CD14-positive monocyte (primary cell): ENCODE measurements around the gene TVP23C. TPM values are rescaled to one million over a fixed set of nuclear protein-coding genes. Genes with fewer than 3 reads are reported as not detected.

ENCODE experiments used
- DNase-seq, 3 donors: peaks; one replicate each; pipeline ENCODE4 v3.0.0-alpha.2; 2011 to 2022
- H2AFZ ChIP-seq: 2 replicates; pipeline ENCODE4 v1.6.0; 2012; ENCODE audit warnings: mild to moderate bottlenecking, low read depth, low read length, inconsistent platforms; ENCODE audit not compliant: insufficient read depth, poor library complexity, severe bottlenecking
- H3K27ac ChIP-seq, 2 donors: 1 replicate in 1 of 2; 2 replicates in 1 of 2; pipeline ENCODE4 v1.5.1; 2012 to 2013; ENCODE audit warnings: low read length in 2 of 2, control low read depth in 1 of 2, inconsistent platforms in 1 of 2, low read depth in 1 of 2, mild to moderate bottlenecking in 1 of 2
- H3K27me3 ChIP-seq, 2 donors: one replicate each; pipeline versions ENCODE4 v1.6.0 to v1.6.1; 2011 to 2013; ENCODE audit warnings: low read length in 2 of 2; ENCODE audit not compliant: control insufficient read depth in 2 of 2, insufficient read depth in 2 of 2
- H3K36me3 ChIP-seq, 2 donors: replicated peaks in 1 of 2; 1 replicate in 1 of 2; 2 replicates in 1 of 2; pipeline versions ENCODE4 v1.5.1 to v1.6.1; 2012 to 2013; ENCODE audit warnings: low read length in 2 of 2, control low read depth in 1 of 2, inconsistent platforms in 1 of 2, mild to moderate bottlenecking in 1 of 2; ENCODE audit not compliant: insufficient read depth in 2 of 2, control insufficient read depth in 1 of 2
- H3K4me1 ChIP-seq, 2 donors: 1 replicate in 1 of 2; 2 replicates in 1 of 2; pipeline versions ENCODE4 v1.5.1 to v1.6.1; 2012 to 2013; ENCODE audit warnings: low read length in 2 of 2, control low read depth in 1 of 2, inconsistent platforms in 1 of 2, mild to moderate bottlenecking in 1 of 2, moderate library complexity in 1 of 2; ENCODE audit not compliant: insufficient read depth in 2 of 2, control insufficient read depth in 1 of 2
- H3K4me2 ChIP-seq: replicated peaks from 2 replicates; pipeline ENCODE3; 2012; ENCODE audit warnings: low read length, moderate library complexity, mild to moderate bottlenecking; ENCODE audit not compliant: poor library complexity, severe bottlenecking; ENCODE audit errors: extremely low read depth
- H3K4me3 ChIP-seq, 3 experiments: fragments of 200-600 bp in 1 of 3; sonication (generic) in 1 of 3; replicated peaks in 1 of 3; 1 replicate in 2 of 3; 2 replicates in 1 of 3; pipeline ENCODE4 v1.5.1; 2011 to 2013; ENCODE audit warnings: low read length in 3 of 3, mild to moderate bottlenecking in 3 of 3, control low read depth in 2 of 3, low read depth in 2 of 3, inconsistent platforms in 1 of 3, moderate library complexity in 1 of 3
- H3K79me2 ChIP-seq: 2 replicates; pipeline ENCODE4 v1.6.0; 2012; ENCODE audit warnings: mild to moderate bottlenecking, control low read depth, inconsistent platforms, low read length, moderate library complexity; ENCODE audit not compliant: insufficient read depth
- H3K9ac ChIP-seq: 2 replicates; pipeline ENCODE4 v1.6.0; 2017; ENCODE audit warnings: low read length, mild to moderate bottlenecking; ENCODE audit not compliant: insufficient read depth, poor library complexity, severe bottlenecking
- H3K9me3 ChIP-seq, 2 donors: replicated peaks in 1 of 2; 1 replicate in 1 of 2; 2 replicates in 1 of 2; pipeline versions ENCODE4 v1.5.1 to v1.6.1; 2012 to 2013; ENCODE audit warnings: low read length in 2 of 2, control low read depth in 1 of 2; ENCODE audit not compliant: control insufficient read depth in 1 of 2, insufficient read depth in 1 of 2
- H4K20me1 ChIP-seq: 2 replicates; pipeline ENCODE4 v1.6.0; 2012; ENCODE audit warnings: mild to moderate bottlenecking, low read length, control low read depth, moderate library complexity; ENCODE audit not compliant: insufficient read depth
- H3K27ac Mint-ChIP-seq, 7 donors: one replicate each; pipeline ENCODE4 v1.8.0; 2020; ENCODE audit warnings: mild to moderate bottlenecking in 7 of 7, mixed read lengths in 7 of 7, moderate library complexity in 6 of 7, inconsistent platforms in 2 of 7
- H3K27me3 Mint-ChIP-seq, 3 donors: one replicate each; pipeline ENCODE4 v1.8.0; 2021 to 2022; ENCODE audit warnings: low read depth in 3 of 3, mild to moderate bottlenecking in 3 of 3, mixed read lengths in 3 of 3, moderate library complexity in 3 of 3, inconsistent platforms in 1 of 3
- H3K36me3 Mint-ChIP-seq, 2 donors: one replicate each; pipeline ENCODE4 v1.8.0; 2020; ENCODE audit warnings: mixed read lengths in 2 of 2, inconsistent platforms in 1 of 2, mild to moderate bottlenecking in 1 of 2
- H3K4me1 Mint-ChIP-seq: one replicate; pipeline ENCODE4 v1.8.0; 2020; ENCODE audit warnings: mild to moderate bottlenecking, mixed read lengths
- H3K4me3 Mint-ChIP-seq, 2 donors: one replicate each; pipeline ENCODE4 v1.8.0; 2020; ENCODE audit warnings: mild to moderate bottlenecking in 2 of 2, mixed read lengths in 2 of 2, moderate library complexity in 1 of 2
- H3K9me3 Mint-ChIP-seq, 7 donors: one replicate each; pipeline ENCODE4 v1.8.0; 2020 to 2022; ENCODE audit warnings: mixed read lengths in 7 of 7, mild to moderate bottlenecking in 6 of 7, moderate library complexity in 6 of 7, inconsistent platforms in 2 of 7
- WGBS: methylation state at CpG from one replicate; pipeline ENCODE4 v1.1.5; 2013; ENCODE audit warnings: missing lambda C conversion rate; ENCODE audit not compliant: insufficient coverage; 5-methylcytosine and 5-hydroxymethylcytosine counted together
- intact Hi-C, 2 donors: fragments of 100-400 bp; cut with micrococcal nuclease; formaldehyde crosslinking; loops; one replicate each; pipeline versions ENCODE4 v1.15.0 to v1.15.1; 2023
- polyA plus RNA-seq, 3 donors: library from polyadenylated mRNA; depleted of rRNA in 1 of 3; unstranded in 2 of 3; stranded (reverse) in 1 of 3; fragments of 300-500 nt in 2 of 3; fragments of >200 nt in 1 of 3; fragmentation: Illumina TruSeq in 2 of 3; gene quantifications; 1 replicate in 2 of 3; 2 replicates in 1 of 3; pipeline ENCODE4 v1.2.3, GENCODE V29; 2012 to 2021
- TF ChIP-seq, protein P1 (sequence below): fragments of 200-600 bp; IDR thresholded peaks from one replicate; pipeline ENCODE4 v1.8.0; 2022; ENCODE audit warnings: antibody characterized with exemption, mild to moderate bottlenecking

The TVP23C gene
- polyA plus RNA-seq, 3 donors = 0.88 to 3.3 (median 1.4) TPM

DNA sequence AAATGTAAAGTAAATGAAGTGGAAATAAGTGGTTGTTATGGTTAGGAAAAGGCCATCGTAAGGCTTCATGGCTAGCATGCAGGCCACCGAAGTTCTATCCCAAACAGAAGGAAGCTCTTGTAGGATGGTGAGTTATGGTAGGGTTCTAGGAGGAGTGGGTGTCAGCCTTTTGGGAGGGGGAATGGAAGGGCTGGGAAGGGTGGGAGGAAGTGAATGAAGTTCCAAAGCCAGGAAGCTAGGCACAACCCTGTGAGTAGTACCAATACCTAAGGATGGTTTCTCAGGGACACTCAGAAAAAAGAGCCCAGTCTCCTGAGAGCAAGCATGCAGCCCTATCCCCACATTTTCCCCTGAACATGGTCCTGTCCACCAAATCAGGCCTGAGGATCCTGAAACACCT lies 59.6 kb downstream of the TVP23C start:
- no peak overlapping the region for H3K4me3 ChIP-seq
- TF ChIP-seq, protein P1, sequence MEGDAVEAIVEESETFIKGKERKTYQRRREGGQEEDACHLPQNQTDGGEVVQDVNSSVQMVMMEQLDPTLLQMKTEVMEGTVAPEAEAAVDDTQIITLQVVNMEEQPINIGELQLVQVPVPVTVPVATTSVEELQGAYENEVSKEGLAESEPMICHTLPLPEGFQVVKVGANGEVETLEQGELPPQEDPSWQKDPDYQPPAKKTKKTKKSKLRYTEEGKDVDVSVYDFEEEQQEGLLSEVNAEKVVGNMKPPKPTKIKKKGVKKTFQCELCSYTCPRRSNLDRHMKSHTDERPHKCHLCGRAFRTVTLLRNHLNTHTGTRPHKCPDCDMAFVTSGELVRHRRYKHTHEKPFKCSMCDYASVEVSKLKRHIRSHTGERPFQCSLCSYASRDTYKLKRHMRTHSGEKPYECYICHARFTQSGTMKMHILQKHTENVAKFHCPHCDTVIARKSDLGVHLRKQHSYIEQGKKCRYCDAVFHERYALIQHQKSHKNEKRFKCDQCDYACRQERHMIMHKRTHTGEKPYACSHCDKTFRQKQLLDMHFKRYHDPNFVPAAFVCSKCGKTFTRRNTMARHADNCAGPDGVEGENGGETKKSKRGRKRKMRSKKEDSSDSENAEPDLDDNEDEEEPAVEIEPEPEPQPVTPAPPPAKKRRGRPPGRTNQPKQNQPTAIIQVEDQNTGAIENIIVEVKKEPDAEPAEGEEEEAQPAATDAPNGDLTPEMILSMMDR = no peak
- H3K9me3 ChIP-seq = no peaks in the 10 kb centered on the region
- H3K36me3 ChIP-seq = no peaks in the 10 kb centered on the region
- H3K4me2 ChIP-seq = no peak overlapping the region
- WGBS = 87% methylated on average over 2 of the region's 2 CpGs
- no peaks in the 10 kb centered on the region for H3K27me3 ChIP-seq
- H2AFZ ChIP-seq = no peak overlapping the region
- H4K20me1 ChIP-seq = no peaks in the 10 kb centered on the region
- peaks cover 0 to 7% (median 0%) of the 10 kb centered on the region in 3 donors for H3K27me3 Mint-ChIP-seq
- intact Hi-C loops = loop anchor here (1.0 to 5.0 kb wide), 2 partner anchors 241 to 243 kb away; no protein-coding TSS in a partner anchor
- no peak overlapping the region for H3K9ac ChIP-seq
- H3K4me3 Mint-ChIP-seq = no peak overlapping the region
- H3K4me1 Mint-ChIP-seq = peaks cover 8% of the 10 kb centered on the region
- DNase-seq = no peak
- H3K36me3 Mint-ChIP-seq = peaks cover 0 to 4% of the 10 kb centered on the region in 2 donors
- H3K79me2 ChIP-seq = no peaks in the 10 kb centered on the region
- no peak overlapping the region for H3K27ac ChIP-seq
- peaks cover 11 to 12% of the 10 kb centered on the region in 2 donors for H3K4me1 ChIP-seq
- peaks cover 0 to 2% (median 0%) of the 10 kb centered on the region in 7 donors for H3K9me3 Mint-ChIP-seq
- H3K27ac Mint-ChIP-seq = no peak overlapping the region

DNA sequence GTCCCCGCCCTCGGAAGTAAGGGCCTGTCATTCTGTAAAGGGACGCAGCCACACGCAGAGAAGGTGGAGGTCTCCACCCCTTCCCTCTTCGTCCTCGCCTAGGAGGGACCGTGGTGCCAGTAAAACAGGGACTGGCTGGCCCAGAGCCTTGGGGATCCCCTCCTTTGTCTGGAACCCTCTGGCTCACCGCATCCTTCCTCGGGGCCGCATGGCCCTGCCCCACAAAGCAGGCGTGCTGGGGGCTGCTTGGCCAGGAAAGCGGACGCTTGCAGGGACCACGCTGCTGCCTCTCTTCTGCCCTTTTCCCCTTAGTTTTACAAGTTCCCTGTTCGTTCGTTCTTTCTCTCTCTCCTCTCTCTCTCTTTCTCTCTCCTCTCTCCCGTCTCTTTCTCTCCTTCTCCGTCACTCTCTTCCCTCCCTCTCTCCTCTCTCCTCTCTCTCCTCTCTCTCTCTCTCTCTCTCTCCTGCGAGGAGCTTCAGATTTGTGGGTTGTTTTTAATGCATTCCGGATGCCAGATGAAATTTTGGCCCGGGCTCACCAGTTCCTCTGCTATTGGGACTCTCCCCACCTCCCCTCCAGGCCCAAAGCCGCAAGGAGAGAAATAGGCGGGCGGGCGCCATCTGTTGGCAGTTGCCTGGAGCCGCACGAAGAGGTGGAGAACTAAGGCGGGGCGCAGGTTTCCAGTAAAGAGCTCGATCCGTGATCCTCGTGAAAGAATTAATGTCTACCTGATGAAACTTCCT lies 60.7 kb downstream of the TVP23C start:
- no peak overlapping the region for H3K27ac ChIP-seq
- H3K79me2 ChIP-seq = no peaks in the 10 kb centered on the region
- TF ChIP-seq, protein P1 = peak; percentile 81
- H3K9me3 ChIP-seq = no peaks in the 10 kb centered on the region
- Mint-ChIP-seq H3K27ac (peak overlapping the region in 6 of 7 donors; percentile 23 to 95 (median 90)), H3K27me3 (peaks cover 0 to 7% (median 0%) of the 10 kb centered on the region in 3 donors), H3K4me1 (peaks cover 8% of the 10 kb centered on the region), H3K4me3 (peak overlapping the region; percentile 67 to 94), H3K36me3 (peaks cover 0 to 4% of the 10 kb centered on the region in 2 donors), H3K9me3 (peaks cover 0 to 2% (median 0%) of the 10 kb centered on the region in 7 donors)
- WGBS = 16% methylated on average over 27 of the region's 32 CpGs
- DNase-seq = peak; percentile 64 to 75 (median 71)
- H3K4me2 ChIP-seq = peak overlapping the region; percentile 75
- H3K36me3 ChIP-seq = no peaks in the 10 kb centered on the region
- no peaks in the 10 kb centered on the region for H3K27me3 ChIP-seq
- no peaks in the 10 kb centered on the region for H4K20me1 ChIP-seq
- peak overlapping the region; percentile 1 to 70 (median 29) for H3K4me3 ChIP-seq
- peak overlapping the region; percentile 45 for H3K9ac ChIP-seq
- H3K4me1 ChIP-seq = peaks cover 11 to 12% of the 10 kb centered on the region in 2 donors
- H2AFZ ChIP-seq = peak overlapping the region; percentile 82
- intact Hi-C loops = loop anchor here (1.0 to 5.0 kb wide), 2 partner anchors 240 to 242 kb away; no protein-coding TSS in a partner anchor
